GM12878 (cell line): Measurements from ENCODE around the gene XPNPEP3. TPM values are rescaled to one million over a fixed set of nuclear protein-coding genes. Genes with fewer than 3 reads are reported as not detected.

Source experiments
- ATAC-seq: fragments of 200-7000 bp; cut with Tn5 transposase; 3 replicates; pipeline ENCODE4 v1.9.1; 2020; ENCODE audit warnings: mild to moderate bottlenecking, moderate library complexity
- BruUV-seq: library from RNA; stranded (reverse); fragments of 400-500 nt; replicated peaks from 2 replicates; lab custom pipeline; 2021; lab: Mats Ljungman, UMichigan
- CTCF ChIA-PET: fragments of 300-600 bp; sonication (Branson Sonifier 250); formaldehyde crosslinking; extraction: SDS; loops from one replicate; lab custom pipeline; 2021; ENCODE audit warnings: inconsistent platforms; lab: Yijun Ruan, JAX
- POLR2A ChIA-PET: fragments of 350-600 bp; formaldehyde crosslinking; extraction: SDS; loops from one replicate; lab custom pipeline; 2021; ENCODE audit warnings: inconsistent platforms; lab: Charles Lee
- RAD21 ChIA-PET: fragments of 300-600 bp; sonication (Branson Sonifier 250); formaldehyde crosslinking; loops from one replicate; lab custom pipeline; 2023; ENCODE audit warnings: antibody characterized with exemption; ENCODE audit not compliant: unreplicated experiment; lab: Charles Lee
- SMC1A ChIA-PET: fragments of 300-600 bp; sonication (Branson Sonifier 250); formaldehyde crosslinking; loops from one replicate; lab custom pipeline; 2023; ENCODE audit not compliant: unreplicated experiment, uncharacterized antibody; lab: Charles Lee
- DNase-seq: peaks from one replicate; pipeline ENCODE4 v3.0.0-alpha.2; 2011; ENCODE audit warnings: low read depth, low spot score
- FAIRE-seq: peaks from 3 replicates; lab custom pipeline; 2011; peaks lifted over from hg19 to GRCh38; lab: Jason Lieb, UNC
- H2AFZ ChIP-seq: 2 replicates; pipeline ENCODE4 v1.6.0; 2011; ENCODE audit warnings: low read depth, low read length, control low read depth; ENCODE audit not compliant: control insufficient read depth
- H3K27ac ChIP-seq: 2 replicates; pipeline ENCODE4 v1.5.1; 2011; ENCODE audit warnings: control low read depth; ENCODE audit not compliant: control insufficient read depth, insufficient read depth
- H3K27me3 ChIP-seq, 2 experiments: replicated peaks in 1 of 2; 2 replicates each; pipeline versions ENCODE4 v1.6.0 to v1.6.1; 2011; ENCODE audit warnings: low read length in 1 of 2; ENCODE audit not compliant: control insufficient read depth in 2 of 2, insufficient read depth in 2 of 2
- H3K36me3 ChIP-seq, 2 experiments: 2 replicates each; pipeline ENCODE4 v1.5.1; 2011; ENCODE audit warnings: low read length in 1 of 2; ENCODE audit not compliant: control insufficient read depth in 2 of 2, insufficient read depth in 2 of 2
- H3K4me1 ChIP-seq: 2 replicates; pipeline ENCODE4 v1.6.1; 2011; ENCODE audit warnings: mild to moderate bottlenecking, low read length, moderate library complexity, mixed read lengths; ENCODE audit not compliant: control insufficient read depth, insufficient read depth
- H3K4me2 ChIP-seq: 2 replicates; pipeline ENCODE4 v1.6.0; 2011; ENCODE audit warnings: control low read depth; ENCODE audit not compliant: control insufficient read depth, insufficient read depth
- H3K4me3 ChIP-seq: fragments of 200-600 bp; sonication (generic); 2 replicates; pipeline ENCODE4 v1.5.1; 2016
- H3K79me2 ChIP-seq: 2 replicates; pipeline ENCODE4 v1.6.0; 2011; ENCODE audit warnings: low read length; ENCODE audit not compliant: control insufficient read depth, insufficient read depth
- H3K9ac ChIP-seq: 2 replicates; pipeline ENCODE4 v1.8.0; 2011; ENCODE audit warnings: low read length, control low read depth, mixed read lengths; ENCODE audit not compliant: control insufficient read depth, insufficient read depth
- H3K9me3 ChIP-seq: replicated peaks from 3 replicates; pipeline ENCODE4 v1.5.1; 2011; ENCODE audit warnings: mild to moderate bottlenecking, low read length; ENCODE audit not compliant: control insufficient read depth, insufficient read depth
- H4K20me1 ChIP-seq: 2 replicates; pipeline ENCODE4 v1.6.0; 2011; ENCODE audit not compliant: control insufficient read depth, insufficient read depth
- E2F4 ChIP-seq: IDR thresholded peaks from 2 replicates; pipeline ENCODE4 v1.6.1; 2012; ENCODE audit warnings: low read depth, low read length, improper control_type of control experiment
- SIN3A ChIP-seq: IDR thresholded peaks from 2 replicates; pipeline ENCODE4 v1.6.1; 2012; ENCODE audit warnings: low read depth, low read length, improper control_type of control experiment
- TARDBP ChIP-seq: IDR thresholded peaks from 2 replicates; pipeline ENCODE4 v1.6.1; 2016; ENCODE audit warnings: borderline replicate concordance
- ZNF592 ChIP-seq: fragments of 450-650 bp; IDR thresholded peaks from 2 replicates; pipeline ENCODE4 v1.6.1; 2017; ENCODE audit warnings: mild to moderate bottlenecking, moderate library complexity
- WGBS: methylation state at CpG from one replicate; pipeline ENCODE4 v1.1.6; 2016; ENCODE audit warnings: low lambda C conversion rate; ENCODE audit not compliant: insufficient replicate concordance, insufficient coverage; ENCODE audit errors: missing lambda C conversion rate; 5-methylcytosine and 5-hydroxymethylcytosine counted together
- in situ Hi-C: fragments of 300-500 bp; cut with MboI; formaldehyde crosslinking; loops from 9 replicates; pipeline ENCODE4 v1.14.3; 2018; ENCODE audit warnings: mixed read lengths
- intact Hi-C: fragments of 100-400 bp; cut with micrococcal nuclease; formaldehyde crosslinking; loops from one replicate; pipeline ENCODE4 v1.14.2; 2022; ENCODE audit not compliant: unreplicated experiment
- polyA plus RNA-seq, 11 experiments: library from polyadenylated mRNA; depleted of rRNA in 4 of 11; unstranded in 6 of 11; stranded (reverse) in 5 of 11; fragments of >200 nt; fragmentation: Nextera tagmentation in 4 of 11; fragmentation: Illumina TruSeq in 1 of 11; extraction: Ambion mirVana in 4 of 11; extraction: Trizol in 1 of 11; gene quantifications; 1 replicate in 1 of 11; 2 replicates in 10 of 11; pipeline versions ENCODE4 v1.2.1 to v1.2.3, GENCODE V29; 2011 to 2016; ENCODE audit warnings: inconsistent platforms in 2 of 11, missing spikeins in 2 of 11, low read depth in 1 of 11
- total RNA-seq, 4 experiments: library from RNA; depleted of rRNA in 3 of 4; stranded (reverse); fragments of >200 nt in 3 of 4; fragmentation: Illumina TruSeq in 1 of 4; extraction: Trizol in 1 of 4; gene quantifications; 2 replicates each; pipeline versions ENCODE4 v1.2.1 to v1.2.3, GENCODE V29; 2013 to 2021

XPNPEP3 gene
- total and polyA plus RNA-seq, 10 of the 15 experiments (the other 5 are each of a cell fraction or from before 2014, with no cell fraction given) = 6.7 to 19.9 (median 11.7) TPM

- no peak for TF ChIP-seq ZNF592
- no peak for TF ChIP-seq SIN3A
- TF ChIP-seq E2F4 = no peak
- no peak for TF ChIP-seq TARDBP
- H3K4me3 ChIP-seq = no peak overlapping the region
- CTCF ChIA-PET = interaction anchor here (2.7 kb wide), 1 partner anchor 18 kb away, joined by 9 read pairs; no protein-coding TSS in a partner anchor
Observed at GRCh38 chr22:40904101-40904500, 47.2 kb downstream of the XPNPEP3 start.

More at GRCh38 chr22:40904101-40904500, 47.2 kb downstream of the XPNPEP3 start:
- no peak for FAIRE-seq
- SMC1A ChIA-PET = no interaction called here
- no peak for ATAC-seq
- no peaks in the 10 kb centered on the region for H3K9me3 ChIP-seq
- in situ Hi-C loops = no loop called here
- WGBS = 100% methylated on average over 1 of the region's 1 CpG
- no peak overlapping the region for H3K4me2 ChIP-seq
- no peak overlapping the region for H2AFZ ChIP-seq
- H3K36me3 ChIP-seq = peaks cover 0 to 4% of the 10 kb centered on the region in 2 experiments; a peak in 1 of 4 replicates
- TSS peak; percentile 50 for BruUV-seq
- no peak overlapping the region for H3K9ac ChIP-seq
- no peaks in the 10 kb centered on the region for H3K4me1 ChIP-seq
- RAD21 ChIA-PET = no interaction called here
- intact Hi-C loops = no loop called here
- POLR2A ChIA-PET = interaction anchor here (1.2 kb wide), 1 partner anchor 10 kb away, joined by 3 read pairs; no protein-coding TSS in a partner anchor
- DNase-seq = no peak
- no peaks in the 10 kb centered on the region for H3K79me2 ChIP-seq
- H3K27me3 ChIP-seq = no peaks in the 10 kb centered on the region
- no peaks in the 10 kb centered on the region for H4K20me1 ChIP-seq
- no peak overlapping the region for H3K27ac ChIP-seq
